ENCODE measurements around the gene TAC1.

DNA sequence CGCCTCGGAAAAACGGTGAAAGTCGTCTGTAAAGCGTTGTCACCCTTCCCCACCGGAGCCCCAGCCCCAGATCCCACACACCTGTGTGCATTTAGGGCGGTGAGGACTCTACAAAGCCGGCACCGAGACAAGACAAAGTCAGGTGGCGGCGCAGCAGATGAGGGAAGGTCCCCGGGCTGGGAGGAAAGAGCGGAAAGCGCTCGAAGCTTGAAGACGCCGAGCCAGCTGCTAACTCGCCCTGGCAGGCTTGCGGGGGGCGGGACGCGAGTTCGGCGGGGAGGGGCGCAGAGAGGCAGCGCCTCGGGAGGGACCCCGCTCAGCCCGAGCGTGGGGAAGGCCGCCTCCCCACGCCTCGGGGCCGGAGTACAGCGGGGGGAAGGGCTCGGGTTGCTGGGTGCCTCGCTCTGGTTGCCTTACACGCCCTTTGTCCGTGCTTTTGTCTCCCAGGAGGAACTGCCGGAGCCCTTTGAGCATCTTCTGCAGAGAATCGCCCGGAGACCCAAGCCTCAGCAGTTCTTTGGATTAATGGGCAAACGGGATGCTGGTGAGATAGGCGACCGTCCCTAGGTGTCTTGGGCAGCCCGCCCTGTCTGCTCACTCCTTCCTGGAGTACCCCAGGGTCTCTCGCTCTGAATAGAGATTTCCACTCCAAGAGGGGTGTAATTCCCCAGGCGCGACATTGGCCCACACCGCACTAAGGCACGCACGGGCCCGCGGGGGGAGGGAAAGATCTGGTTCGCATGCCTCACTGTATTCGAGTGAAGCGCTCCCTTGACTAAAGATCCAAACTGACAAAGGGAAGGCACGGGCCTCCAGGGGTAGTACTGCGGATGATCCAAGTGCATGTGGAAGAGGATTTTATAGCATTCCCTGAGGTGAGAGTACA is 1.6 kb downstream of the TAC1 start:
- TF ChIP-seq EZH2phosphoT487 (IDR thresholded peaks at IDR 0.05; ENCODE audit: insufficient read depth, low read depth) (no peak), EZH2 (IDR thresholded peaks at IDR 0.05; ENCODE audit: insufficient read depth, poor library complexity, severe bottlenecking) (no peak)
